GM23248 (cell line): Measurements from ENCODE around the gene TAS2R38. TPM values are rescaled to one million over a fixed set of nuclear protein-coding genes. Genes with fewer than 3 reads are reported as not detected.

Experiments
- DNase-seq: peaks from one replicate; pipeline ENCODE4 v3.0.0-alpha.2; 2015
- H2AFZ ChIP-seq: fragments of 200-600 bp; sonication (generic); 2 replicates; pipeline ENCODE4 v1.6.1; 2016; ENCODE audit warnings: antibody characterized with exemption
- H3F3A ChIP-seq: fragments of 200-600 bp; sonication (generic); 2 replicates; pipeline ENCODE4 v1.6.1; 2016; ENCODE audit warnings: mild to moderate bottlenecking, antibody characterized with exemption, mixed run types; ENCODE audit not compliant: insufficient read depth
- H3K27ac ChIP-seq: fragments of 200-600 bp; sonication (generic); 2 replicates; pipeline ENCODE4 v1.5.1; 2016; ENCODE audit warnings: mild to moderate bottlenecking
- H3K27me3 ChIP-seq: fragments of 200-600 bp; sonication (generic); replicated peaks from 2 replicates; pipeline ENCODE4 v1.6.1; 2016; ENCODE audit warnings: mild to moderate bottlenecking; ENCODE audit not compliant: insufficient read depth
- H3K36me3 ChIP-seq: fragments of 200-600 bp; sonication (generic); 2 replicates; pipeline ENCODE4 v1.6.1; 2016; ENCODE audit warnings: low read depth, mild to moderate bottlenecking
- H3K4me1 ChIP-seq: fragments of 200-600 bp; sonication (generic); 2 replicates; pipeline ENCODE4 v1.6.1; 2016; ENCODE audit warnings: mild to moderate bottlenecking; ENCODE audit not compliant: insufficient read depth
- H3K4me2 ChIP-seq: fragments of 200-600 bp; sonication (generic); one replicate; pipeline ENCODE4 v1.6.1; 2016; ENCODE audit warnings: mild to moderate bottlenecking; ENCODE audit not compliant: unreplicated experiment
- H3K4me3 ChIP-seq: fragments of 200-600 bp; sonication (generic); 2 replicates; pipeline ENCODE4 v1.5.1; 2016; ENCODE audit warnings: mild to moderate bottlenecking
- H3K79me2 ChIP-seq: fragments of 200-600 bp; sonication (generic); 2 replicates; pipeline ENCODE4 v1.6.1; 2016; ENCODE audit warnings: mild to moderate bottlenecking; ENCODE audit not compliant: insufficient read depth
- H3K9ac ChIP-seq: fragments of 200-600 bp; sonication (generic); 2 replicates; pipeline ENCODE4 v1.6.1; 2016; ENCODE audit warnings: mild to moderate bottlenecking
- H3K9me2 ChIP-seq: fragments of 200-600 bp; sonication (generic); 2 replicates; pipeline ENCODE4 v1.6.1; 2016; ENCODE audit warnings: mixed run types, mild to moderate bottlenecking, moderate library complexity; ENCODE audit not compliant: insufficient read depth
- H3K9me3 ChIP-seq: fragments of 200-600 bp; sonication (generic); one replicate; pipeline ENCODE4 v1.6.1; 2017; ENCODE audit warnings: low read depth
- H4K20me1 ChIP-seq: fragments of 200-600 bp; sonication (generic); 2 replicates; pipeline ENCODE4 v1.6.0; 2016; ENCODE audit not compliant: insufficient read depth
- EZH2 ChIP-seq: fragments of 200-600 bp; sonication (generic); IDR thresholded peaks from 2 replicates; pipeline ENCODE4 v1.6.1; 2018; ENCODE audit warnings: antibody characterized with exemption, mild to moderate bottlenecking; ENCODE audit not compliant: insufficient read depth, poor library complexity, severe bottlenecking
- EZH2phosphoT487 ChIP-seq: fragments of 200-600 bp; sonication (generic); IDR thresholded peaks from 2 replicates; pipeline ENCODE4 v1.6.1; 2018; ENCODE audit warnings: antibody characterized with exemption, moderate library complexity, mild to moderate bottlenecking, low read depth; ENCODE audit not compliant: insufficient read depth
- WGBS, 2 experiments: methylation state at CpG; one replicate each; pipeline ENCODE4 v1.1.6; 2015 to 2017; ENCODE audit warnings: low lambda C conversion rate in 2 of 2, low coverage in 1 of 2; ENCODE audit errors: missing lambda C conversion rate in 2 of 2; 5-methylcytosine and 5-hydroxymethylcytosine counted together
- in situ Hi-C: fragments of 300-500 bp; cut with MboI; formaldehyde crosslinking; loops from 2 replicates; pipeline ENCODE4 v1.15.0; 2020
- polyA plus RNA-seq: library from polyadenylated mRNA; unstranded; fragments of >200 nt; fragmentation: Nextera tagmentation; extraction: Ambion mirVana; gene quantifications from 2 replicates; pipeline ENCODE4 v1.2.1, GENCODE V29; 2016
- total RNA-seq: library from RNA; depleted of rRNA; stranded (reverse); fragments of >200 nt; shearing (Covaris generic); gene quantifications from 2 replicates; pipeline ENCODE4 v1.2.3, GENCODE V29; 2014

The TAS2R38 gene
- total and polyA plus RNA-seq, 2 experiments from 2014 or later, result not detected

- no peak for DNase-seq
- no peaks in the 10 kb centered on the region for H3K9me3 ChIP-seq
- no peak for TF ChIP-seq EZH2phosphoT487
- no peak for TF ChIP-seq EZH2
Observed at GRCh38 chr7:141949021-141949420, 24.6 kb downstream of the TAS2R38 start.

GRCh38 chr7:141946796-141947195, 26.8 kb downstream of the TAS2R38 start, which contains the start of gene CLEC5A:
Gene CLEC5A (minus strand): TSS chr7:141946974. CDS start chr7:141946292, 682 bp downstream.
- Histone ChIP-seq H3K4me2 (peak within 1 kb of the TSS; percentile 40), H2AFZ (no peak within 1 kb of the TSS), H3K36me3 (no peaks in the 10 kb centered on the region), H3K27me3 (no peaks in the 10 kb centered on the region), H3K4me1 (peaks cover 6% of the 10 kb centered on the region; the same call in 1 of the 2 replicates), H3K9me3 (no peaks in the 10 kb centered on the region), H3K4me3 (no peak within 1 kb of the TSS), H4K20me1 (no peaks in the 10 kb centered on the region), H3F3A (no peaks in the 10 kb centered on the region), H3K79me2 (no peaks in the 10 kb centered on the region), H3K9ac (no peak within 1 kb of the TSS), H3K9me2 (no peaks in the 10 kb centered on the region), H3K27ac (peak within 1 kb of the TSS; percentile 38; the same call in 1 of the 2 replicates)
- no peak for DNase-seq
- TF ChIP-seq EZH2phosphoT487 (no peak), EZH2 (no peak)
- WGBS, 2 experiments, result 30 to 69% methylated on average over 3 of the region's 3 CpGs
- in situ Hi-C loops, result no loop called here

More at GRCh38 chr7:141949021-141949420, 24.6 kb downstream of the TAS2R38 start:
- no peak overlapping the region for H3K27ac ChIP-seq
- no peaks in the 10 kb centered on the region for H3K36me3 ChIP-seq
- H3K4me3 ChIP-seq, result no peak overlapping the region
- no peak overlapping the region for H3K4me2 ChIP-seq
- H3K27me3 ChIP-seq, result no peaks in the 10 kb centered on the region
- in situ Hi-C loops, result no loop called here
- H3K9me2 ChIP-seq, result no peaks in the 10 kb centered on the region
- no peak overlapping the region for H3K9ac ChIP-seq
- no peaks in the 10 kb centered on the region for H4K20me1 ChIP-seq
- H3F3A ChIP-seq, result no peaks in the 10 kb centered on the region
- no peak overlapping the region for H2AFZ ChIP-seq
- 47 to 59% methylated on average over 2 of the region's 2 CpGs for WGBS, 2 experiments
- no peaks in the 10 kb centered on the region for H3K79me2 ChIP-seq
- H3K4me1 ChIP-seq, result peaks cover 6% of the 10 kb centered on the region; the same call in 1 of the 2 replicates

GRCh38 chr7:141945356-141945755, 28.2 kb downstream of the TAS2R38 start:
- WGBS, 2 experiments, result 2 to 14% methylated on average over 3 of the region's 3 CpGs
- in situ Hi-C loops, result no loop called here
- Histone ChIP-seq H3K27me3 (no peaks in the 10 kb centered on the region), H3K27ac (peak overlapping the region; percentile 38), H3K36me3 (no peaks in the 10 kb centered on the region), H3K79me2 (no peaks in the 10 kb centered on the region), H3F3A (no peaks in the 10 kb centered on the region), H3K9me3 (no peaks in the 10 kb centered on the region), H3K9ac (no peak overlapping the region), H3K4me3 (no peak overlapping the region), H4K20me1 (no peaks in the 10 kb centered on the region), H2AFZ (no peak overlapping the region), H3K4me2 (peak overlapping the region; percentile 40), H3K9me2 (no peaks in the 10 kb centered on the region), H3K4me1 (peaks cover 6% of the 10 kb centered on the region; the same call in 1 of the 2 replicates)
- TF ChIP-seq EZH2phosphoT487, result no peak
- DNase-seq, result peak; percentile 72

DNA sequence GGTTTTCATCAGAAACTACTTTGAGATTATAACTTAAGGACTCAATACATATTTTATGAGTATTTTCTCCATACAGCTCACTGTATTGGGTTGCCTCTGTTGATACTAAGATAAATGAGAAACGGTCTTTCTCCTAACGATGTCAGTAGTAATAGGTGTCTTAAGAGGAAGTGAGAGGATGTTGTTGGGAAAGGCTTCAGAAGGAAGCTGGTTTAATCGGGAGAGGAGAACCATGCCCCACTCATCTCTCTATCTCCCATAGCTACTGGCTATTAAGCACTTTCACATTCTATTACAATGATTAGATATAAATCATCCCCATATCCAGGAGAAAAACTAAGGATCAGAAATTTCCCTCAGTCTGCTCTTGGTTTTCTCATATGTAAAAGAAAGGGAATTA, 28.8 kb downstream of the TAS2R38 start:
- Histone ChIP-seq H3K9me3 (no peaks in the 10 kb centered on the region), H3K4me3 (no peak overlapping the region), H3K27ac (peak overlapping the region; percentile 35), H3F3A (no peaks in the 10 kb centered on the region), H3K9me2 (no peaks in the 10 kb centered on the region), H3K4me1 (peaks cover 6% of the 10 kb centered on the region; the same call in 1 of the 2 replicates), H3K79me2 (no peaks in the 10 kb centered on the region), H3K36me3 (no peaks in the 10 kb centered on the region), H2AFZ (no peak overlapping the region), H4K20me1 (no peaks in the 10 kb centered on the region), H3K27me3 (no peaks in the 10 kb centered on the region), H3K4me2 (no peak overlapping the region), H3K9ac (no peak overlapping the region)
- DNase-seq, result no peak
- WGBS, 2 experiments, result 57 to 70% methylated on average over 3 of the region's 3 CpGs
- TF ChIP-seq EZH2phosphoT487, result no peak
- no peak for TF ChIP-seq EZH2
- in situ Hi-C loops, result no loop called here

- Histone ChIP-seq H3K9ac (no peak overlapping the region), H3K4me3 (no peak overlapping the region), H3K27ac (no peak overlapping the region), H3K27me3 (no peaks in the 10 kb centered on the region), H3K9me3 (no peaks in the 10 kb centered on the region), H3F3A (no peaks in the 10 kb centered on the region), H4K20me1 (no peaks in the 10 kb centered on the region), H3K4me1 (peaks cover 6% of the 10 kb centered on the region; the same call in 1 of the 2 replicates), H3K79me2 (no peaks in the 10 kb centered on the region), H2AFZ (no peak overlapping the region), H3K9me2 (no peaks in the 10 kb centered on the region), H3K36me3 (no peaks in the 10 kb centered on the region), H3K4me2 (no peak overlapping the region)
- in situ Hi-C loops, result no loop called here
- 0 to 3% methylated on average over 1 of the region's 1 CpG for WGBS, 2 experiments
- TF ChIP-seq EZH2, result no peak
- TF ChIP-seq EZH2phosphoT487, result no peak
- no peak for DNase-seq
Observed at GRCh38 chr7:141943846-141944245, 29.7 kb downstream of the TAS2R38 start.
